NB4 (cell line): ENCODE measurements around the gene IL1F10.

Experiments used
- CTCF ChIP-seq: IDR thresholded peaks from one replicate; pipeline ENCODE4 v1.5.1; 2012; ENCODE audit warnings: low read depth, low read length
- POLR2A ChIP-seq: IDR thresholded peaks from 2 replicates; pipeline ENCODE4 v1.6.1; 2011; ENCODE audit warnings: mild to moderate bottlenecking; ENCODE audit not compliant: insufficient read length; ENCODE audit errors: extremely low read depth

- TF ChIP-seq CTCF, result peak; percentile 3
- no peak for TF ChIP-seq POLR2A
Measured at GRCh38 chr2:113041871-113042270, 25.9 kb upstream of the IL1F10 start.
